ENCODE data around the gene EPSTI1. TPM values are rescaled to one million over a fixed set of nuclear protein-coding genes. Genes with fewer than 3 reads are reported as not detected.
A peak's percentile ranks its signal among the peaks of the same experiment; 100 is the strongest.

EPSTI1 gene
- polyA plus RNA-seq, 1 of the 3 experiments (the other 2 are of a cell fraction): 0.02 TPM

DNA sequence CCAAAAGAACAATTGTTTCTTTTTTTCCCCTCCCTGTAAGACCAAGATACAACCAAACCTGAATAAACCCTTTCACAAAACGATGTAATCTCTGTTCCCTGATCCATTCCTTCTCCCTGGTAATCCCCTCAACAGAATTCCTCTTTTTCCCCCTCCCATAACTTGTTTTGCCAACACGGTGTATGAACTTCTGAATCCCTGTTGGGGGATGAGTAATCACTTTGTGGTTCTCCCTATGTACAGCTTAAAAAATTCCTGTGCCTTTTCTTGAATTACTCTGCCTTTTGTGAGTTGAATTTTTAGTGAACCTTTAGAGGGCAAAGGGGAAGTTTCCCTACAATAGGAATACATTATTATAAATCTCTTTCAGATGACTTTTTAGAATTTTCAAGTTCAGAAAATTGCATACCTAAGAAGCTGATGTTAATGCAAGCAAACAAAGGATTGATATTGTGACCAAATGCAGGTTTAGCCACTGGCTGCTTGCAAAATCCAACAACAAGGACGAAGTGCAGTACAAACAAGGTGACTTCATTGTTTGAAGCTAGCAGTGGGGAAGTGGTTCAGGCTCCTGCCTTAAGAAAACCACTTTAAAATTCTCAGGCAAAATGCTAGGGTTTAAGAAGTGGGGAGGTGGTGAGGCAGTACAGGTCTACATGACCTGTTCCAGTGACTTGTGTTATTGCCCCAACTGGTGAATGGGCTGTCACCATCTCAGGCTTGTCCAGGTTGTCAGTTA, 15.0 kb upstream of the EPSTI1 start:
- Histone ChIP-seq H4K20me1 (ENCODE audit: insufficient read depth) (no peaks in the 10 kb centered on the region), H2AFZ (ENCODE audit: low read depth) (peak overlapping the region; percentile 69; the same call in 1 of the 2 replicates), H3F3A (replicated peaks; ENCODE audit: insufficient read depth) (peaks cover 11% of the 10 kb centered on the region), H3K79me2 (ENCODE audit: insufficient read depth) (no peaks in the 10 kb centered on the region), H3K4me1 (ENCODE audit: control insufficient read depth in 1 of 2, insufficient read depth in 2 of 2, low read depth in 1 of 2, low read length in 1 of 2) (peaks cover 0 to 18% of the 10 kb centered on the region in 2 experiments; a peak in 1 of 4 replicates), H3K27ac (ENCODE audit: low read depth in 2 of 2, low read length in 1 of 2) (peak overlapping the region in 1 of 2 experiments; percentile 2; a peak in 2 of 4 replicates), H3K27me3 (ENCODE audit: insufficient read depth) (no peaks in the 10 kb centered on the region), H3K36me3 (replicated peaks in 1 of 2; ENCODE audit: control insufficient read depth in 1 of 2, insufficient read depth in 2 of 2, low read length in 1 of 2) (no peaks in the 10 kb centered on the region), H3K9me3 (no peaks in the 10 kb centered on the region), H3K4me3 (ENCODE audit: low read depth in 2 of 2, low read length in 1 of 2) (no peak overlapping the region), H3K9ac (no peak overlapping the region), H3K9me2 (no peaks in the 10 kb centered on the region), H3K4me2 (peak overlapping the region; percentile 8; the same call in 1 of the 2 replicates)
- DNase-seq: no peak
- WGBS (ENCODE audit: low lambda C conversion rate): 46% methylated on average over 3 of the region's 3 CpGs
- ChIA-PET POLR2A (no interaction called here), CTCF (interaction anchor here (0.7 kb wide), 1 partner anchor 51 kb away, joined by 3 read pairs; no protein-coding TSS in a partner anchor)
- no peak for TF ChIP-seq FOXM1 (IDR thresholded peaks at IDR 0.05; ENCODE audit: low read depth)
- TF ChIP-seq TCF12 (IDR thresholded peaks at IDR 0.05): peak; percentile 34; the same call in 1 of the 2 replicates
- TF ChIP-seq JUND (IDR thresholded peaks at IDR 0.05): peak; percentile 29; the same call in 1 of the 2 replicates
- TF ChIP-seq FOSL2 (IDR thresholded peaks at IDR 0.05; ENCODE audit: borderline replicate concordance, low read depth): peak; percentile 43; the same call in 1 of the 2 replicates
- 0 out of 2 replicates have a peak, but pooled peaks have one; percentile 3 for TF ChIP-seq PBX3 (IDR thresholded peaks at IDR 0.05)

- Histone ChIP-seq H3F3A (replicated peaks; ENCODE audit: insufficient read depth) (peaks cover 11% of the 10 kb centered on the region), H3K27me3 (ENCODE audit: insufficient read depth) (no peaks in the 10 kb centered on the region), H2AFZ (ENCODE audit: low read depth) (peak overlapping the region; percentile 48; the same call in 1 of the 2 replicates), H3K4me2 (no peak overlapping the region), H3K9me2 (no peaks in the 10 kb centered on the region), H3K79me2 (ENCODE audit: insufficient read depth) (no peaks in the 10 kb centered on the region), H3K27ac (ENCODE audit: low read depth in 2 of 2, low read length in 1 of 2) (peak overlapping the region; percentile 13 to 31; a peak in 3 of 4 replicates), H3K4me3 (ENCODE audit: low read depth in 2 of 2, low read length in 1 of 2) (no peak overlapping the region), H3K9me3 (no peaks in the 10 kb centered on the region), H3K36me3 (replicated peaks in 1 of 2; ENCODE audit: control insufficient read depth in 1 of 2, insufficient read depth in 2 of 2, low read length in 1 of 2) (no peaks in the 10 kb centered on the region), H4K20me1 (ENCODE audit: insufficient read depth) (no peaks in the 10 kb centered on the region), H3K9ac (no peak overlapping the region), H3K4me1 (ENCODE audit: control insufficient read depth in 1 of 2, insufficient read depth in 2 of 2, low read depth in 1 of 2, low read length in 1 of 2) (peaks cover 0 to 18% of the 10 kb centered on the region in 2 experiments; a peak in 1 of 4 replicates)
- no peak for DNase-seq
- ChIA-PET POLR2A (no interaction called here), CTCF (interaction anchor here (1.2 kb wide), 1 partner anchor 9 kb away, joined by 3 read pairs; no protein-coding TSS in a partner anchor)
- TF ChIP-seq EP300 (IDR thresholded peaks at IDR 0.05; ENCODE audit: borderline replicate concordance in 1 of 2, low read depth in 1 of 2, low read length in 1 of 2): peak in 1 of 2 experiments; percentile 29; a peak in 1 of 4 replicates
- TF ChIP-seq SMC3 (IDR thresholded peaks at IDR 0.05; ENCODE audit: low read depth, low read length): no peak
- peak; percentile 51; the same call in 1 of the 2 replicates for TF ChIP-seq TCF12 (IDR thresholded peaks at IDR 0.05)
- TF ChIP-seq NFIC (IDR thresholded peaks at IDR 0.05; ENCODE audit: borderline replicate concordance): peak; percentile 31; the same call in 1 of the 2 replicates
- TF ChIP-seq PBX3 (IDR thresholded peaks at IDR 0.05): peak; percentile 37; the same call in 1 of the 2 replicates
- TF ChIP-seq TEAD4 (IDR thresholded peaks at IDR 0.05; ENCODE audit: borderline replicate concordance, insufficient read depth): peak; percentile 48; the same call in 1 of the 2 replicates
- WGBS (ENCODE audit: low lambda C conversion rate): 96% methylated on average over 3 of the region's 3 CpGs
Observed at GRCh38 chr13:43005460-43006236, 13.6 kb upstream of the EPSTI1 start.
